ENCODE measurements around the gene IL12A. TPM values are rescaled to one million over a fixed set of nuclear protein-coding genes. Genes with fewer than 3 reads are reported as not detected.

IL12A gene
- total and polyA plus RNA-seq, 2 experiments from 2014 or later = 0.09 TPM; not detected in 1

GRCh38 chr3:159994182-159994581 lies 5.5 kb downstream of the IL12A start:
- no peak for DNase-seq (ENCODE audit: low read depth in 1 of 2, low spot score in 1 of 2)
- TF ChIP-seq CTCF (IDR thresholded peaks at IDR 0.05; ENCODE audit: low read depth, low read length) = no peak
- H3K4me1 ChIP-seq (ENCODE audit: low read depth) = no peaks in the 10 kb centered on the region
- H3K27me3 ChIP-seq = peaks cover 17% of the 10 kb centered on the region
- H3K36me3 ChIP-seq = no peaks in the 10 kb centered on the region
- no peak overlapping the region for H3K4me3 ChIP-seq
- H3K9me3 ChIP-seq (ENCODE audit: low read depth) = no peaks in the 10 kb centered on the region
- no peak overlapping the region for H3K27ac ChIP-seq

GRCh38 chr3:159995091-159995490 lies 6.5 kb downstream of the IL12A start:
- Histone ChIP-seq H3K4me3 (no peak overlapping the region), H3K27me3 (peaks cover 8% of the 10 kb centered on the region), H3K4me1 (ENCODE audit: low read depth) (no peaks in the 10 kb centered on the region), H3K36me3 (no peaks in the 10 kb centered on the region), H3K9me3 (ENCODE audit: low read depth) (no peaks in the 10 kb centered on the region), H3K27ac (no peak overlapping the region)
- DNase-seq (ENCODE audit: low read depth in 1 of 2, low spot score in 1 of 2) = no peak
- TF ChIP-seq CTCF (IDR thresholded peaks at IDR 0.05; ENCODE audit: low read depth, low read length) = no peak

GRCh38 chr3:159996018-159996417 lies 7.4 kb downstream of the IL12A start:
- no peak for TF ChIP-seq CTCF (IDR thresholded peaks at IDR 0.05; ENCODE audit: low read depth, low read length)

GRCh38 chr3:159996959-159997358 lies 8.3 kb downstream of the IL12A start:
- DNase-seq (ENCODE audit: low read depth in 1 of 2, low spot score in 1 of 2) = no peak
- H3K27ac ChIP-seq = no peak overlapping the region
- no peaks in the 10 kb centered on the region for H3K4me1 ChIP-seq (ENCODE audit: low read depth)

More at GRCh38 chr3:159996018-159996417, 7.4 kb downstream of the IL12A start:
- no peaks in the 10 kb centered on the region for H3K4me1 ChIP-seq (ENCODE audit: low read depth)
- no peak overlapping the region for H3K27ac ChIP-seq
- no peak for DNase-seq (ENCODE audit: low read depth in 1 of 2, low spot score in 1 of 2)
- no peaks in the 10 kb centered on the region for H3K9me3 ChIP-seq (ENCODE audit: low read depth)
- H3K27me3 ChIP-seq = no peaks in the 10 kb centered on the region
- no peaks in the 10 kb centered on the region for H3K36me3 ChIP-seq
- no peak overlapping the region for H3K4me3 ChIP-seq

GRCh38 chr3:160001148-160001760 lies 12.6 kb downstream of the IL12A start:
- no peak overlapping the region for H3K27ac ChIP-seq
- H3K4me3 ChIP-seq = no peak overlapping the region
- no peaks in the 10 kb centered on the region for H3K27me3 ChIP-seq
- no peak for TF ChIP-seq CTCF (IDR thresholded peaks at IDR 0.05; ENCODE audit: low read depth, low read length)
- DNase-seq (ENCODE audit: low read depth in 1 of 2, low spot score in 1 of 2) = no peak
- H3K4me1 ChIP-seq (ENCODE audit: low read depth) = no peaks in the 10 kb centered on the region
- no peaks in the 10 kb centered on the region for H3K36me3 ChIP-seq
- no peaks in the 10 kb centered on the region for H3K9me3 ChIP-seq (ENCODE audit: low read depth)

More at GRCh38 chr3:159996959-159997358, 8.3 kb downstream of the IL12A start:
- TF ChIP-seq CTCF (IDR thresholded peaks at IDR 0.05; ENCODE audit: low read depth, low read length) = no peak
- Histone ChIP-seq H3K27me3 (no peaks in the 10 kb centered on the region), H3K36me3 (no peaks in the 10 kb centered on the region), H3K4me3 (no peak overlapping the region), H3K9me3 (ENCODE audit: low read depth) (no peaks in the 10 kb centered on the region)
